ENCODE results near the gene SNPH.

SNPH gene

DNA sequence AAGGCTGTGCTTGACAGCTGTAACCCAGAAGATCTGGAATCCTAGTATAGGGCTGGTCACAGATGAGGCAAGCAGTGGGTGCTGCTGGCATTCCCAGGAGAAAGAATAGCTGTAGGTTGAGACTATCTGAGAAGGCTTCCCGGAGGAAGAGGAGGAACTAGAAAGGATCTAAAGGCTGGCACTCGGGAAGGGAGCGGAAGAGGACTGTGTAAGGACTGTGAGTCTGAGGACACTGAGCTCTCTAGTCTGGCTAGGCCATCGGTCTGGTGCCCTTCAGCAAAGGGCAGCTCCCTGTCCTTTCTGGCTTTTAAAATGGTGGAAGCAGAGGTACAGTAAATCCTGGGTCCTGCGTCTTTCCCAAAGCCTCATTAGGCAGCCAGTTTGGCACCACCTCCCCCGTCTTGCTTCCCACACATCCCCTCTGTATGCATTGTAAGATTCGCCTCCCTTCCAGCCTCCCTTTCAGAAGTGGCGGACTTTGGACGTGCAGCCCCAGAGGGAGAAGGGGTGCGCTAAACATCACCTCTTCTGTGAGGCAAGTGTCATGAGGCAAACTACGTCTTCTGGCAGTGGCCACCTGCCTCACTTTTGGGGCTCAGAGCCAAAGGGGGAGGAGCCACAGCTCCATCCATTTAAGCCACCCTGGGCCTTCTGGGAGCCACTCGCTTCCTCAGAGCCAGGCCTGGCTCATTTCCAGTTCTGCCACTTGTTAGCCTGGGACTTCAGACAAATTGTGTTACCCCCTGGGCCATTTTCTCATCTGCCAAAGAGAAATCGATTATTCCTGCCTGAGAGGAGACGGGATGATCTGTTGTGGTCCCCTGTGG lies 8.6 kb downstream of the SNPH start:
- Mint-ChIP-seq H3K4me1 (peaks cover 27% of the 10 kb centered on the region), H3K27me3 (no peaks in the 10 kb centered on the region), H3K9me3 (no peaks in the 10 kb centered on the region), H3K27ac (peak overlapping the region in 1 of 2 donors; percentile 29), H3K4me3 (no peak overlapping the region)
- DNase-seq (no peak), ATAC-seq (no peak)

DNA sequence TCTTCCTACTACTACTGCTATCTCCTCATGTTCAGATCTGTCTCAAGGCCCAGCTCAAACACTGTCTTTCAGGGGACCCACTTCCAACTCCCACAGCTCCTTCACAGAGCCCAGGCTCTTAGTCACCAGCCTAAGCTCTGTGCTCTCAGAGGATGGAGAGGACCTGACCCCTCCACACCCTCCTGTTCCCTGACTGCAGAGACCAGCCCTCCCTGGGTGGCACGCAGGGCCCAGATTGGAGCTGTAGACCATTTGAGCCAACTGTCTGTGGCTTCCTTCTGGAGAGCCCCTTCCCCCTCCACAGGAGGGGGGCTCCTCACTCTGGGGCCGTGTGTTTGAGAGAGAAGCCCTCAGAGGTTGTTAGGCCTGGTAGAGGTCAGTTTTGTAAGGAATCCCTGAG lies 9.8 kb downstream of the SNPH start:
- Mint-ChIP-seq H3K27ac (no peak overlapping the region), H3K4me3 (no peak overlapping the region), H3K4me1 (peaks cover 34% of the 10 kb centered on the region), H3K27me3 (no peaks in the 10 kb centered on the region), H3K9me3 (no peaks in the 10 kb centered on the region)
- DNase-seq (no peak), ATAC-seq (peak; percentile 19)

DNA sequence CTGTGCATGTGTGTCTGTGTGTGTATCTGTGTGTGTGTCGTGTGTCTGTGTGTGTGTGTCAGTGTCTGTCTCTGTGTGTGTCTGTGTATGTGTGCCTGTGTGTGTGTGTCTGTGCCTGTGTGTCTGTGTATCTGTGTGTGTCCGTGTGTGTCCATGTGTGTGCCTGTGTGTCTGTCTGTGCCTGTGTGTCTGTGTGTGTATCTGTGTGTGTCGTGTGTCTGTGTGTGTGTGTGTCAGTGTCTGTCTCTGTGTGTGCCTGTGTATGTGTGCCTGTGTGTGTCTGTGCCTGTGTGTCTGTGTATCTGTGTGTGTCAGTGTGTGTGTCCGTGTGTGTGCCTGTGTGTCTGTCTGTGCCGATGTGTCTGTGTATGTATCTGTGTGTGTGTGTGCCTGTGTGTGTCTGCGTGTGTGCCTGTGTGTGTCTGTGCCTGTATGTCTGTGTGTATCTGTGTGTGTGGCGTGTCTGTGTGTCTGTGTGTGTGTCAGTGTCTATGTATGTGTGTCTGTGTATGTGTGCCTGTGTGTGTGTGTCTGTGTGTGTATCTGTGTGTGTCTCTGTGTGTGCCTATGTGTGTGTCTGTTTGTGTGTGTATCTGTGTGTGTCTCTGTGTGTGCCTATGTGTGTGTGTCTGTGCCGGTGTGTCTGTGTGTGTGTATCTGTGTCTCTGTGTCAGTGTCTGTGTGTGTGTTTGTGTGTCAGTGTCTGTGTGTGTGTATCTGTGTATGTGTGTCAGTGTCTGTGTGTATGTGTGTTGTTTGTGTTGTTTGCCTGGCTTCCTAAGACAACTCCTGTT lies 11.6 kb downstream of the SNPH start:
- no peaks in the 10 kb centered on the region for H3K27me3 Mint-ChIP-seq
- H3K4me3 Mint-ChIP-seq, result no peak overlapping the region
- H3K9me3 Mint-ChIP-seq, result no peaks in the 10 kb centered on the region
- no peak for DNase-seq
- H3K4me1 Mint-ChIP-seq, result peaks cover 27% of the 10 kb centered on the region
- ATAC-seq, result peak; percentile 29
- H3K27ac Mint-ChIP-seq, result no peak overlapping the region

DNA sequence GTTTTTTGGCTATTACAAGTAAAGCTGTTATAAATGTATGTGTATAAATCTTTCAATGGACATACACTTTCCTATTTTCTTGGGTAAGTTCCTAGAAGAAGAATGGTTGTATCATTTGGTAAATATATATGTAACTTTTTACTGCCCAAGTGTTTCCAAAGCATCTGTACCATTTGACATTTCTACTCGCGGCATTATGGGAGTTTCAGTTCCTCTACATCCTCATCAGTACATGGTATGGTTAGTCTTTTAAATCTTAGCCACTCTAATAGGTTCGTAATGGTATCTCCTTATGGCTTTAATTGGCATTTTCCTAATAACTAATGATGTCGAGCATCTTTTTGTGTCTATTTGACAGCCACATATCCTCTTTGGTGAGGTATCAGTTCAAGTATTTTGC lies 12.9 kb downstream of the SNPH start:
- ATAC-seq (no peak), DNase-seq (no peak)
- H3K9me3 Mint-ChIP-seq, result no peaks in the 10 kb centered on the region
- peaks cover 31% of the 10 kb centered on the region for H3K4me1 Mint-ChIP-seq
- no peaks in the 10 kb centered on the region for H3K27me3 Mint-ChIP-seq
- no peak overlapping the region for H3K27ac Mint-ChIP-seq
- no peak overlapping the region for H3K4me3 Mint-ChIP-seq

DNA sequence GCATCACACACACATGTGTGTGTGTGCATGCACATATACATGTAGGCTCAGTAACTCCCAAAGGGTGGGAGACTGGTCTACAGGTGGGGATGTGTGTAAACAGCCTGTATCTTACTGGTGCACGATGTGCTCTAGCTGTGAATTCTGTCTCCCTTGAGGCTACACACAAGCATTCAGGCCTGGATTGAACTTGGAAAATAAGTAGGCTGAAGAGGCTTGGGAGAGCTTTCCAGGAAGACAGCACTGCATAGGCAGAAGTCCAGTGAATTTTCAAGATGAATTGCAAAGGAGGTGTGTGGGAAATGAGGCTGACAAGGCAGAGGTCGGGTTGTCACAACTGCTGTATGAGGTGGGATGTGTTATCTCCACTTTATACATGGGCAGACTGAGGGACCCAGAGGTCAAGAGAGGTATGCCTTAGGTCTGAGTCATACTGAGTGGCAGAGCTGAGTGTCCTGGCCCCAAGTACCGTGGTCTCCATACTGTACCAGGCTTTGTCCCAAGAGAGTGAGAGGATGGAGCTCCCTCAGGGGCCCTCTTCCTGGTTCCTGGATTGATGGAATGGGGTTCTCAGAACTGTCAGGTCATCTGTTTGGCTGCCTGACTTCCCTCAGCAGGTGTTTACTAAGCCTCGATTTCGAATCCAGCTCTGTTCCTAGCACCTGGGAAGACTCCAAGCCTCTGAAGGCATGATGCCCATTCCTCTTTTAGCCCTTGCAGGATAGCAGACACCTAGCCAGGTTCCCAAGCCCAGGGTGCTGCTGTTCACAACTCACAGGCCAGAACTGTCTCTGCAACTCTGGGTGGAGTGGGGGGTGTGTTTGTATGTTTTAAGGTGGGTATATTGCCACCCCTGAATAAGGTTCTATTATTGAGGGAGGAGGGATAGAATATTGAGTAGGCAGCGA lies 14.4 kb downstream of the SNPH start:
- ATAC-seq, result no peak
- DNase-seq, result peak in 1 of 2 donors; percentile 4
- Mint-ChIP-seq H3K27me3 (no peaks in the 10 kb centered on the region), H3K4me1 (peaks cover 44% of the 10 kb centered on the region), H3K4me3 (no peak overlapping the region), H3K9me3 (no peaks in the 10 kb centered on the region), H3K27ac (peak overlapping the region in 1 of 2 donors; percentile 28)

DNA sequence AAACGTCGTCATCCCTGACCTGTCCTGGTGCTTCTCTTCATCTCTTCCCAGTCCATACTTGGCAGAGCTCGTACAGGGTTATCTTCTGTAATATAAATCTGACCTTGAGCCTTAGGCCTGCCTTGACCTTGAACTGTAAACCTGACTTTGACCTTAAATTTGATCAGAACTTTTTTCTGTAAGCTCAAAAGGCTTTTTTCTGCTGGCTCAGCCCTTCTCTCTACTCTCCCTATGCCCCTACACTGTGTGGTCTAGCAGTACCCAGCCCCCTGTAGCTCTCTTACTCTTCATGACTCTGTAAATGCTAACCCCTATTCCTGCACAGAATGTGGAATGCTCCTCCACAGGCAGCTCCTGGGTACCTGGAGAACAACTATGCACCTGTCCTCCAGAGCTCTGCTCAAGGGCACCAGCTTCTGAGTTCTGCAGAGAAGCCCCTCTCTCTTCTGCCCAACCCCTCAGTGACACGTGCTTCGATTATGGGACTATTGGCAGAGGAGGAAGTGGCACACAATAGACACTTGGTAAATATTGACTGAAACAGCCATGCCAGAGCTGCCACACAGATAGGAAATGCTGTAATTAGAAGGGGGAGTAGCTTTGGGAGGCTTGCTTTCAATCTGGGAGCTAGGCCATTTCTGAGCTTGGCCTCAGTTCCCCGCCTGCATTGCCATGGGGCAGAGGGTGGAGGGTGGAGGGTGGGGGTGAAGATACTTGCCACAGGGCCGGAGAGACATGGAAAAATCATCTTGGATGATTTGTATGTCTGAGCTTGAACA lies 15.4 kb downstream of the SNPH start:
- ATAC-seq (no peak), DNase-seq (peak in 1 of 2 donors; percentile 5)
- H3K27ac Mint-ChIP-seq, result peak overlapping the region; percentile 74 to 89

DNA sequence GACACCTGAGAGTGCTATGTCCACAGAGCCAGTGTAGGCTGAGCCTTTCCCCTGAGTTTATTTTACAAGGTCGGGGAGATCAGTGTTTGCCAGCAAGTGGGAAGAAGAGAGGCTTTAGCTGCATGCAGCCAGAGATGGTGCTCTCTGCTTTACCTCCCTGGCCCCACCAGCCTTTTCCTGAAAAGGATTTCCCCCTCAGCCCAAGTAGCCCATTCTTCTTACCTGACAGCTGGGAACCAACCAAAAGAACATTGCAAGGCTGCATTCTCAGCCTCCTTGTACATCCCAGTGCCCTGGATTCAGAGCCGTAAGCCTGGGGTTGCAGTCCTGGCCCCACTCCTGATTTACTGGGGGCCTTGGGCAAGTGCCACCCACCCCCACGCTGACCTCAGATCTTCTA lies 16.9 kb downstream of the SNPH start:
- peaks cover 69% of the 10 kb centered on the region for H3K4me1 Mint-ChIP-seq

More for the DNA sequence above, 15.4 kb downstream of the SNPH start:
- Mint-ChIP-seq H3K4me3 (no peak overlapping the region), H3K27me3 (no peaks in the 10 kb centered on the region), H3K4me1 (peaks cover 54% of the 10 kb centered on the region), H3K9me3 (no peaks in the 10 kb centered on the region)

DNA sequence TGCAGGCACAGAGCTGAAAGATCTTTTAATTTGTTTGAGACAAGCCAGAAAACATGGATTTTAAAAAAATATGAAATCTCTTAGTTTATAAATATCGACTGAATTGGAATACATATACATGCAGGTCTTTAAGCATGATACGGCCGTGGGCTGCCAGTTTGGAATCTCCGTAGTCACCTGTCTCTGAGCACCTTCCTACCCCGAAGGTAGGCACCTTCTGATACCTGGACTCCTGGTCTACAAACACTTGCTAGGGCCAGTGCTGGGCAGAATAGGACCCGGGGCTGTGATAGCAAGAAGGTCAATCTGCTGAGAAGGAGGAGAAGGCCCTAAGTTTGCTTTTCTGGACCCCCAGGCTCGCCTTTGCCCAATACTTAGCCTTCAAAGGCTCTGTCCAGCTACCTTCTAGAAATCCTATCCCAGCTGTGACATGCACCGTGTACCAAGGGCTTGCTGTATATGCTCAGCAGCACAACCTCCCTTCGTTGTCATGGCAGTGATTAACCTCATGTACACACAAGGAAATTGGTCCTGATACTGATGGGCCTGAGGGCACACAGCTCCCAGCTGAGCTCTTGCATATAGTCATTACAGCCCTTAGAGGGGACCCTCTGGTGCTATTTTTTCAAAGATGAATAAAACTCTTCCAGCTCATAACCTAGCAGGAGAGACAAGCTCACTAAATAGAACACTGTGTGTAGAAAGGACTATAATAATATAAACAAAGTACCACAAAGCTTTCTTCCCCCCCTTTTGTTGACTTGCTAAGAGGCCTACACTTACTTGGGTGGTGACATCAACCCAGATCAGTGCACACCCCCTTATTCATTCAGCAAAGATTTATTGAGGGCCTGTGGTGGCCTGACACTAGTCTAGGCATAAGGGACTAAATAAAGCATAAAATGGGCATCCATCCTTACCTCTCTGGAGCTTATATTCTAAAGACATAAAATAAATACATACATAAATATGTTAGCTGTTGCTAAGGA lies 17.7 kb downstream of the SNPH start:
- H3K4me1 Mint-ChIP-seq, result peaks cover 72% of the 10 kb centered on the region
- H3K27ac Mint-ChIP-seq, result no peak overlapping the region
- no peaks in the 10 kb centered on the region for H3K9me3 Mint-ChIP-seq
- H3K27me3 Mint-ChIP-seq, result no peaks in the 10 kb centered on the region
- no peak overlapping the region for H3K4me3 Mint-ChIP-seq
- ATAC-seq (no peak), DNase-seq (no peak)

More for the DNA sequence above, 16.9 kb downstream of the SNPH start:
- Mint-ChIP-seq H3K9me3 (no peaks in the 10 kb centered on the region), H3K4me3 (no peak overlapping the region), H3K27me3 (no peaks in the 10 kb centered on the region), H3K27ac (no peak overlapping the region)
- DNase-seq (peak in 1 of 2 donors; percentile 1), ATAC-seq (no peak)

DNA sequence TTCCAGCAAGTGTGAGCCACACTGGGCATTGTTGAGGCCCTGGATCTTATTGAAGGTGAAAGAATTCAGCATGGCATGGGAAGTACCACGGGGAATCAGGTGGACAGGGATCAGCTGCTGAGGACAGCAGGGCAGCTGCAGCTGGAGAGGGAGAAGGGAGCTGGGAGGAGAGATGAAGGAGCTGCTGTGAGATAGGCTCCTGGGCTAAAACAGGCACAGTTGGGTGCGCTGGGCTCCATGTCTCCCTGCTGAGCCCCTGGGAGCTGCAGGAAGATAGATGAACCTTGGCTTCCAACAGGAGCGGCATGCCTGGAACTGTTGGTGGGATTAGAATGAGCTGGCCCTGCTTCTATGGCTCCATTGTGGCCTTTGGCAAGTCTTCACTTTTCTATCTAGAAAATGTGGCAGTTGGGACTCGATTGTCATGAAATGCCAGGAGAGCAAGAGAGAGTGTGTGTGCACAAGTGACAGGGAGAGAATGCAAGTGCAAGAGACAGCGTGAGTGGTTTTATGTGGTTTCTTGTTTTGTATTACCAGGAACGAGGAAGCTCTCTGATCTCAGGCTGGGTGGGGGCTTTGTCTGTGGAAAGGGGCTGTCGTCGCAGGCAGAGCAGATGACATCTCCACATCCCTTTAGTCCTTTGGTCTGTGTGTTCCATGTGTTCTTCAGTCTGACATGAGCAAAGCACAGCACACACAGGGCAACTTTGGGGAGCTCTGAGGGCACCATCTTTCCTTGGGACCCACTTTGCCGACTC lies 20.4 kb downstream of the SNPH start:
- no peaks in the 10 kb centered on the region for H3K27me3 Mint-ChIP-seq
- H3K27ac Mint-ChIP-seq, result peak overlapping the region; percentile 15 to 82
- H3K4me3 Mint-ChIP-seq, result peak overlapping the region; percentile 78 to 79
- ATAC-seq (no peak), DNase-seq (no peak)
- H3K9me3 Mint-ChIP-seq, result no peaks in the 10 kb centered on the region
- H3K4me1 Mint-ChIP-seq, result peaks cover 65% of the 10 kb centered on the region

DNA sequence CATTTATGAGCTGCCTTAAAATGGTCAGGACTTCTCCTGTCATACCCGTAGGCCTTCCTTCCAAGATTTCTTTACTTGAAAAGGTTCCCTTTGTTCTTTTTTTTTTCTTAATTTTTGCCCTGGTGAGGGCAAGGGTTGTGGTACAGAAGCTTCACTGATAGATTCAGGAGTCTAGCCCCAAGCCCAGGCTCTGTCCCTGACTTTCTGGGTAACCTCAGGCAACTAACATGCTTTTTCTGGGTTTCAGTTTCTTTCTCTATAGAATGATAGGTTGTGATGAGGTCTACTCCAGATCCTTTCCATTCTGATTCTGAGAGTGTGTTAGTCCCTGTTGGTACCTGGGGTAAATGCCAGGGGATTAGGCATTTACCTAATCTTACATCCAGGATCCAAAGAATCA lies 21.2 kb downstream of the SNPH start:
- no peaks in the 10 kb centered on the region for H3K9me3 Mint-ChIP-seq
- H3K4me3 Mint-ChIP-seq, result peak overlapping the region; percentile 78 to 79
- H3K4me1 Mint-ChIP-seq, result peaks cover 70% of the 10 kb centered on the region
- peak overlapping the region; percentile 73 to 93 for H3K27ac Mint-ChIP-seq
- H3K27me3 Mint-ChIP-seq, result no peaks in the 10 kb centered on the region
- ATAC-seq (peak; percentile 93), DNase-seq (no peak)

DNA sequence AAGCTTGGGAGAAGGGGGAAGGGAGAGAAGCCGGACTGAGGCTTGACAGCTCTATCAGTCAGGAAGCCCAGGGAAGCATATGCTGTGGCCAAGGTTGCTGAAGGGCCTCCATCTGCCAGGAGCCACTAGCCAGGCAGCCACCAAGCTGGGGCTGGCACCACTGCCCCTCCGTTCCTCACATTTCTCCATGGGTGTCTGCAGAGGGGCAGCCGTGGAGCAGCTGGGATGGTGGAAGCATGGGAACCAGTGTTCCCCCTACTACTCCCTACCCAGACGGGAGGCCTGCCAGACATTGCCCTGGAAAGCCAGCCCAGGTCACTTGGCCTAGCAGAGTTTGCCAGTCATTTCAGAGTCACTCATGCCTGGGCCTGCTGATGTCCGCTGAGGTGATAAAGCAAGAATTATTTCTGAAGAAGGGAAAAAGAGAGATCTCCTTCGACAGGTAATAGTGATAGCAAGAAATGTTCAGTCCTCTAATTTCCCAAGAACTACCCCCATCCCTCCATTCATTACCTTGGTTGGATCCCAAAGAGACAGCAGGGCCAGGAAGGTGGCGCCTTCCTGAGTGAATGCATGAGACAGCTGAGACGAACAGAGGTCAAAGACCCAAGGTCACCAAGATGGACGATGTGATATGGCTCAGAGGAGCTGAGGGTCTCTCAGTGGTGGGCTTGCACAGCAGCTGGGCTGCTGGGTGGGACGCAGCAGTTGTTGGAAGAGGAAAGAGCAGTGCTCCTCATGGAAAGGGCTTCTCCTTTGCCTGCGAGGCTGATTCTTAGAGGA lies 21.9 kb downstream of the SNPH start:
- peak overlapping the region; percentile 73 to 89 for H3K27ac Mint-ChIP-seq
- DNase-seq, result no peak
- ATAC-seq, result no peak
- peaks cover 73% of the 10 kb centered on the region for H3K4me1 Mint-ChIP-seq
- H3K27me3 Mint-ChIP-seq, result no peaks in the 10 kb centered on the region
- H3K9me3 Mint-ChIP-seq, result no peaks in the 10 kb centered on the region
- H3K4me3 Mint-ChIP-seq, result no peak overlapping the region

DNA sequence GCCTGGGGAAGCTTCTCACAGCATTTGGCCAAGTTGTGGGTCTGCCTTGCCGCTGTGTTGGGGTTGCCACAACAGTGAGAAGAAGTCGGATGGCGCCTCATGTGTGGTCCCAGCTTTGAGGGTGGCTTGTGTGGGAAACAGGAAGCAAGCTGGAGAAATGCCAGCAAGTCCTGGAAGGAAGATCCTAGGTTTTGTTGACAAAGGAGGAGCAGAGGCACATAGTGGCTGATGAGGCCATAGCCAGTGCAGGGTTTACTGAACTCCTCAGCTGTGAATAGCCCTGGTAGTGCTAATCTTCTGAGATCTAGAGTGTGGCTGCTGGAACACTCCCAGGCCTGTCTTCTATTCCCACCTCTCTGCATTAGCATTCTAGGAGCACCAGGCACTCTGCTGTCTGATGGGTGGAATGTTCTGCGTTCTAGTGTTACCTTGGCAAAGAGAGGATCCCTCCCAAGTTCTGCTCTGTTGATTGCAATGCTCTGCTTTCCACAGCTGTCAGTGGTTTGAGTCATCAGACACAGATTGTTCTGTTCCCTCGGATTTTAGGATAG lies 25.2 kb downstream of the SNPH start:
- Mint-ChIP-seq H3K9me3 (no peaks in the 10 kb centered on the region), H3K27me3 (no peaks in the 10 kb centered on the region), H3K27ac (peak overlapping the region in 1 of 2 donors; percentile 43), H3K4me3 (no peak overlapping the region), H3K4me1 (peaks cover 51% of the 10 kb centered on the region)
- ATAC-seq (no peak), DNase-seq (no peak)
